Vagina (tissue), 2 donors: Measurements from ENCODE around the gene RIMOC1. TPM values are rescaled to one million over a fixed set of nuclear protein-coding genes. Genes with fewer than 3 reads are reported as not detected.

Source experiments
- DNase-seq, 2 donors: peaks; one replicate each; pipeline ENCODE4 v3.0.0-alpha.2; 2017; ENCODE audit errors: extremely low spot score in 2 of 2
- H3K27ac ChIP-seq: fragments of 200-600 bp; sonication (generic); one replicate; pipeline ENCODE4 v1.5.1; 2019
- H3K27me3 ChIP-seq: fragments of 200-600 bp; sonication (generic); one replicate; pipeline ENCODE4 v1.5.1; 2019
- H3K36me3 ChIP-seq, 2 donors: fragments of 200-600 bp; sonication (generic); one replicate each; pipeline ENCODE4 v1.5.1; 2017 to 2019
- H3K4me1 ChIP-seq: fragments of 200-600 bp; sonication (generic); one replicate; pipeline ENCODE4 v1.5.1; 2019
- H3K4me3 ChIP-seq, 2 donors: fragments of 200-600 bp; sonication (generic); 1 replicate in 1 of 2; 2 replicates in 1 of 2; pipeline ENCODE4 v1.5.1; 2016 to 2019
- H3K9me3 ChIP-seq: fragments of 200-600 bp; sonication (generic); one replicate; pipeline ENCODE4 v1.5.1; 2019
- POLR2A ChIP-seq, 2 donors: fragments of 450-650 bp; IDR thresholded peaks; one replicate each; pipeline ENCODE4 v1.6.1; 2017; ENCODE audit warnings: antibody characterized with exemption in 2 of 2, mild to moderate bottlenecking in 2 of 2, moderate library complexity in 2 of 2
- POLR2AphosphoS5 ChIP-seq, 2 donors: sonication (generic); formaldehyde crosslinking; IDR thresholded peaks; one replicate each; pipeline ENCODE4 v1.9.0; 2017; ENCODE audit warnings: antibody characterized with exemption in 2 of 2, mild to moderate bottlenecking in 2 of 2, low read depth in 1 of 2; ENCODE audit not compliant: insufficient read depth in 1 of 2
- intact Hi-C: fragments of 100-400 bp; cut with DNase I; formaldehyde crosslinking; loops from one replicate; pipeline ENCODE4 v1.15.1; 2023
- total RNA-seq: library from RNA; depleted of rRNA; stranded (reverse); fragments of >200 nt; gene quantifications from one replicate; pipeline ENCODE4 v1.2.3, GENCODE V29; 2016
- TF ChIP-seq, protein P1 (sequence below), 3 experiments: fragments of 450-650 bp in 2 of 3; fragments of 200-600 bp in 1 of 3; sonication (generic) in 1 of 3; IDR thresholded peaks; one replicate each; pipeline ENCODE4 v1.5.1; 2017 to 2019; ENCODE audit warnings: antibody characterized with exemption in 3 of 3, mild to moderate bottlenecking in 2 of 3, moderate library complexity in 2 of 3

Gene RIMOC1
- total RNA-seq, 1 donor from 2014 or later: 10.3 TPM

DNA sequence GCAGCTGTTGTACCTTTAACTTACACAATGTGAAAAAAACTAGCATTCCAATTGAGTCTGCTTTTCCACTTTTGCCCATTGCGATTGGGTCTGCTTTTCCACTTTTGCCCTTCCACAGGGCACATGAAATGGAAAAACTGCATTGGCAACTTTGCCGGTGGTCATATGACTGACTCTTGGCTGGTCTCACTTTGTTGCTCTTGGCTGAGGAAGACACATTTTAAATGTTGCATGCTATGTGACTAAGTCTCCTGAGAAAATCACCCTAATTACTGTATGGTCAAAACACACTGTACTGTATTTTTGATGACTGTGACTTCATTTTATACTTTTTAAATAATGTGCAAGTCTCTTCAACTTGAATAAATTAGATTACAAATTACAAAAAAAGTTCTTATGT, 32.3 kb upstream of the RIMOC1 start:
- Histone ChIP-seq H3K9me3 (no peaks in the 10 kb centered on the region), H3K36me3 (no peaks in the 10 kb centered on the region), H3K27me3 (no peaks in the 10 kb centered on the region), H3K27ac (no peak overlapping the region), H3K4me1 (peaks cover 36% of the 10 kb centered on the region), H3K4me3 (no peak overlapping the region)
- TF ChIP-seq POLR2A (IDR thresholded peaks at IDR 0.05) (no peak), POLR2AphosphoS5 (IDR thresholded peaks at IDR 0.05; ENCODE audit: insufficient read depth in 1 of 2, low read depth in 1 of 2) (peak in 1 of 2 donors; percentile 76)
- TF ChIP-seq, protein P1, sequence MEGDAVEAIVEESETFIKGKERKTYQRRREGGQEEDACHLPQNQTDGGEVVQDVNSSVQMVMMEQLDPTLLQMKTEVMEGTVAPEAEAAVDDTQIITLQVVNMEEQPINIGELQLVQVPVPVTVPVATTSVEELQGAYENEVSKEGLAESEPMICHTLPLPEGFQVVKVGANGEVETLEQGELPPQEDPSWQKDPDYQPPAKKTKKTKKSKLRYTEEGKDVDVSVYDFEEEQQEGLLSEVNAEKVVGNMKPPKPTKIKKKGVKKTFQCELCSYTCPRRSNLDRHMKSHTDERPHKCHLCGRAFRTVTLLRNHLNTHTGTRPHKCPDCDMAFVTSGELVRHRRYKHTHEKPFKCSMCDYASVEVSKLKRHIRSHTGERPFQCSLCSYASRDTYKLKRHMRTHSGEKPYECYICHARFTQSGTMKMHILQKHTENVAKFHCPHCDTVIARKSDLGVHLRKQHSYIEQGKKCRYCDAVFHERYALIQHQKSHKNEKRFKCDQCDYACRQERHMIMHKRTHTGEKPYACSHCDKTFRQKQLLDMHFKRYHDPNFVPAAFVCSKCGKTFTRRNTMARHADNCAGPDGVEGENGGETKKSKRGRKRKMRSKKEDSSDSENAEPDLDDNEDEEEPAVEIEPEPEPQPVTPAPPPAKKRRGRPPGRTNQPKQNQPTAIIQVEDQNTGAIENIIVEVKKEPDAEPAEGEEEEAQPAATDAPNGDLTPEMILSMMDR (IDR thresholded peaks at IDR 0.05): no peak
- intact Hi-C loops: no loop called here
- no peak for DNase-seq

DNA sequence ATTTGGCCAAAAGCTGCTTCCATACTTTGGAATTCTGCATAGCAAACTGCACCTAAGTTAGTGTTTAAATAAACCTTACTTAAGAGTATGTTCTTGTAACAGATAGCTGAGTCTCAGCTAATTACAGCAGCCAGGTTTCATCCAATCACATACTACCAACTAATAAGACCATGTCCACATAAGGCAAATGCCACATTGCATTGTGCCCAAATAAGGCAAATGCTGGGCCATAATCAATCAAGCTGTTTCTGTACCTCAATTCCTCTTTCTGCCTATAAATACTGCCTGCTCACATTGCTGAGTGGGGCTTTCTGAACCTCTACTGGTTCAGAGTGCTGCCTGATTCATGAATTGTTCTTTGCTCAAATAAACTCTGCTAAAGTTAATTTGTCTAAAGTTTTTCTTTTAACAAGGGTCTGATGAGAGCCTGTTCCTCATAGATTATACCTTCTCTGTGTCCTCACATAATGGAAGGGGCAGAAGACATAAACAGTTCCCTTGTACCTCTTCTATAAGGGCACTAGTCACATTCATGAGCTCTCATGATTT, 29.6 kb upstream of the RIMOC1 start:
- Histone ChIP-seq H3K4me1 (peaks cover 18% of the 10 kb centered on the region), H3K4me3 (no peak overlapping the region), H3K9me3 (no peaks in the 10 kb centered on the region), H3K27ac (no peak overlapping the region), H3K27me3 (no peaks in the 10 kb centered on the region), H3K36me3 (no peaks in the 10 kb centered on the region)
- no peak for DNase-seq
- intact Hi-C loops: no loop called here
- no peak for TF ChIP-seq POLR2A (IDR thresholded peaks at IDR 0.05)

DNA sequence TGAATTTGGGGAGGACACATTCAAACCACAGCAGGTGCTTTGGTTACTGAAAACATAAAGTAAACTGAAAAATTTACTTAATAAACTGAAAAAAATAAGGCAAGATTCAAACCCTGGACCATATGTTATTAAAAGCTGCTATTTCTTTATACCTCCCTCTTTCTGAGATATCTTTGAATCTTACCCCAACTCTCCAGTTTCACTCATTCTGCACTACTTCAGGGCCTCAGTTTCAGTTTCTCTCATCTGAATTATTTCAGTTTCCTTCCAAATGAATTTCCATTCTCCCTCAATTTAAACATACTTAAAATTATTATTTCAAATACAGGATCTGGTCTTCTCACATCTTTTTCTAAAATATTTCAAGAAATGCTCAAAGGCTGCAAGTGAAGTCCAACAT, 29.0 kb upstream of the RIMOC1 start:
- Histone ChIP-seq H3K27me3 (no peaks in the 10 kb centered on the region), H3K4me1 (peaks cover 18% of the 10 kb centered on the region), H3K27ac (no peak overlapping the region), H3K9me3 (no peaks in the 10 kb centered on the region), H3K36me3 (no peaks in the 10 kb centered on the region), H3K4me3 (no peak overlapping the region)
- intact Hi-C loops: no loop called here
- no peak for TF ChIP-seq POLR2A (IDR thresholded peaks at IDR 0.05)
- TF ChIP-seq, protein P1 (IDR thresholded peaks at IDR 0.05): no peak
- TF ChIP-seq POLR2AphosphoS5 (IDR thresholded peaks at IDR 0.05; ENCODE audit: insufficient read depth in 1 of 2, low read depth in 1 of 2): no peak
- DNase-seq: no peak

DNA sequence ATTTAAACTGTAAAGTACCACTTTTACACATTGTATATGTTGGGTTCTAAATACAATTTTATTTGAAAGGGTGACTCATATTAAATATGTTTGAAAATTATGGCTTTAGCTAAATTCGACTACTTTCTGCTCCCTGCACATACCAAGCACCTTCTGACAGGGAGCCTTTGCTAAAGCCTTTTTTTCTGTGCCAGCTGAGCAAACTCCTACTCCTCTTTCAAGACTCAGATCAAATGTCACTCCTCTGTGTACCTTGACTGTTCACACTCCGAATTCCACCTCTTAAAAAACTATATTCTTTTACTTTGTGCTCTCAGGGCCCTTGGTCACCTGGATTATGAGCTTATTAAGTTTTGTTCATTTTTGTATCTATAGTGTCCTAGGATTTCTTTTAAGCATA, 27.5 kb upstream of the RIMOC1 start:
- Histone ChIP-seq H3K27ac (no peak overlapping the region), H3K4me1 (peaks cover 5% of the 10 kb centered on the region), H3K27me3 (no peaks in the 10 kb centered on the region), H3K4me3 (no peak overlapping the region), H3K36me3 (no peaks in the 10 kb centered on the region), H3K9me3 (no peaks in the 10 kb centered on the region)
- DNase-seq: no peak
- no peak for TF ChIP-seq POLR2AphosphoS5 (IDR thresholded peaks at IDR 0.05; ENCODE audit: insufficient read depth in 1 of 2, low read depth in 1 of 2)
- TF ChIP-seq, protein P1 (IDR thresholded peaks at IDR 0.05): no peak
- no peak for TF ChIP-seq POLR2A (IDR thresholded peaks at IDR 0.05)
- intact Hi-C loops: no loop called here

DNA sequence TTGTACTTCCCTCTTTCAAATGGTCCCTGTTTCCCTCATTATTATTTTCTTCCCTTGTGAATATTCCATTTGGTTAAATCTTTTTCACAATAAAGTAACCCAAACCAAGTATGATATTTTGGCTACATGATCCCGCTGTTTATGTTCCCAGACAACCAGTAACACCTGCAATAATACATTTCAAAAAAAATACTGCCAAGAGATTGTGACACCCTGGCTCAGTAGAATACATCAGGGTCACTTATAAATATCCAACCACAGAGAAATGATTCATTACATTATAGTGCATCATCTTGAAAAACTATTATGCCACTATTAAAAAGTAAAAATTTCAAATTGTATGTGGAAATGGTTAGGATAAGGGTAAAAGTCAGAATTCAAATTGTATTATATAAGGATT, 26.7 kb upstream of the RIMOC1 start:
- intact Hi-C loops: no loop called here
- Histone ChIP-seq H3K27ac (no peak overlapping the region), H3K4me3 (no peak overlapping the region), H3K4me1 (no peaks in the 10 kb centered on the region), H3K27me3 (no peaks in the 10 kb centered on the region), H3K9me3 (no peaks in the 10 kb centered on the region), H3K36me3 (no peaks in the 10 kb centered on the region)
- no peak for DNase-seq
- TF ChIP-seq POLR2AphosphoS5 (IDR thresholded peaks at IDR 0.05; ENCODE audit: insufficient read depth in 1 of 2, low read depth in 1 of 2): no peak
- TF ChIP-seq POLR2A (IDR thresholded peaks at IDR 0.05): no peak
- TF ChIP-seq, protein P1 (IDR thresholded peaks at IDR 0.05): no peak
